Sigmoid colon (tissue), 7 donors: ENCODE data around the gene HTR1D. TPM values are rescaled to one million over a fixed set of nuclear protein-coding genes. Genes with fewer than 3 reads are reported as not detected.
A peak's percentile ranks its signal among the peaks of the same experiment; 100 is the strongest.

Experiments
- DNase-seq: peaks from one replicate; pipeline ENCODE4 v3.0.0-alpha.2; 2019
- H3K27ac ChIP-seq, 4 donors: fragments of 200-600 bp; sonication (generic); one replicate each; pipeline ENCODE4 v1.5.1; 2016 to 2019; ENCODE audit warnings: mild to moderate bottlenecking in 1 of 4
- H3K27me3 ChIP-seq, 3 donors: fragments of 200-600 bp; sonication (generic); one replicate each; pipeline ENCODE4 v1.5.1; 2019; ENCODE audit warnings: mild to moderate bottlenecking in 1 of 3
- H3K36me3 ChIP-seq, 4 donors: fragments of 200-600 bp; sonication (generic); one replicate each; pipeline ENCODE4 v1.5.1; 2016 to 2019
- H3K4me1 ChIP-seq, 4 donors: fragments of 200-600 bp; sonication (generic); one replicate each; pipeline ENCODE4 v1.5.1; 2017 to 2019
- H3K4me3 ChIP-seq, 4 donors: fragments of 200-600 bp; sonication (generic); one replicate each; pipeline ENCODE4 v1.5.1; 2017 to 2019; ENCODE audit warnings: mild to moderate bottlenecking in 2 of 4, moderate library complexity in 1 of 4
- H3K9me3 ChIP-seq, 4 donors: fragments of 200-600 bp in 3 of 4; sonication (generic) in 3 of 4; one replicate each; pipeline versions ENCODE4 v1.5.1 to v1.6.1; 2013 to 2019
- EP300 ChIP-seq, 4 donors: sonication (generic); formaldehyde crosslinking; IDR thresholded peaks; one replicate each; pipeline ENCODE4 v1.6.1; 2017; ENCODE audit warnings: antibody characterized with exemption in 4 of 4
- POLR2A ChIP-seq, 2 donors: fragments of 450-650 bp; IDR thresholded peaks; one replicate each; pipeline ENCODE4 v1.6.1; 2016; ENCODE audit warnings: antibody characterized with exemption in 2 of 2, mild to moderate bottlenecking in 2 of 2, moderate library complexity in 2 of 2
- POLR2AphosphoS5 ChIP-seq, 4 donors: sonication (generic); formaldehyde crosslinking; IDR thresholded peaks; one replicate each; pipeline ENCODE4 v1.6.1; 2017; ENCODE audit warnings: antibody characterized with exemption in 4 of 4
- WGBS, 2 donors: extraction: QIAGEN DNeasy Blood & Tissue Kit; methylation state at CpG; one replicate each; pipeline ENCODE4 v1.1.7; 2013; 5-methylcytosine and 5-hydroxymethylcytosine counted together
- intact Hi-C: fragments of 100-400 bp; cut with DNase I; formaldehyde crosslinking; loops from one replicate; pipeline ENCODE4 v1.15.1; 2023
- polyA plus RNA-seq, 3 donors: library from polyadenylated mRNA; stranded (reverse); fragments of 200-250 nt; gene quantifications; one replicate each; pipeline ENCODE4 v1.2.3, GENCODE V29; 2013
- total RNA-seq, 4 donors: library from RNA; depleted of rRNA; stranded (reverse); fragments of >200 nt; gene quantifications; one replicate each; pipeline ENCODE4 v1.1.0, GENCODE V29; 2016
- TF ChIP-seq, protein P1 (sequence below), 4 experiments: fragments of 450-650 bp in 3 of 4; fragments of 200-600 bp in 1 of 4; IDR thresholded peaks; one replicate each; pipeline ENCODE4 v1.5.1; 2016 to 2019; ENCODE audit warnings: antibody characterized with exemption in 4 of 4, mild to moderate bottlenecking in 3 of 4, moderate library complexity in 2 of 4
- donor health status: healthy with polysubstance abuse.
- donor health status: Bipolar disorder and iron deficiency.
- donor health status: healthy.

Gene HTR1D
- total and polyA plus RNA-seq, 7 donors: 0.13 to 0.46 TPM; not detected in 5

DNA sequence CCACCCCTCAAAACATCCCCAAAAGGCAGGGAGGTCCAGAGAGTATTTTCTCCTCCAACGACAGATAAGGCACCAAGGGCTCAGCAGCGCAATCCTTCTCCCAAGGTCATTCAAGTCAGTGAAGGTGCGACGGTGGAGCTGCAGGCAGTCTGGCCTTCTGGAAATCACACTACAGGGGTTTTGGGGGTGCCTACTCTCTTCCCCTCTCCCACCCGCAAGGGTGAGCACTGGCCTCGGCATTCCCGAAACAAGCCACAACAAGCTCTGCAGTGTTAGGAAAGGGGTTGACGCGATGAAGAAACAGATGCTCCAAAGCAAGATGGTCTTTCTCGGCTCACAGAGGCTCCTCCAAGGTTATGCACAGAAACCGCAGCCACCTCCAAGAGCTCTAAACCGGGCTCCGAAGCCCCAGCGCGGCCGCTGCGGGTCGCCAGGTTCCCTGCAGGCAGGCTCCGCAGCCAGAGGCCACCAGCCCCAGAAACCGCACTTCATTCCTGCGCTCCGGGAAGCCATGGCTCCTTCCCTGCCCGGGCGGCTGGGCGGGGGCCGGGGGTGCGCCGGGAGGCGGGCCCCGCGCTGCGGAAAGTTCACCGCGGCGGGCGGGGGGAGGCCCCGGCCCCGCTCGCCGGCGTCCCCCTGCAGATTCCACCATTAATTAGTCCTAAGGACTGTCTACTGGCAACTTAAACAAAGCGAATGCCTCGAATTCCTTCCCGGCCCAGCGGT lies 49.8 kb downstream of the HTR1D start:
- peaks cover 0 to 64% (median 42%) of the 10 kb centered on the region in 4 donors for H3K4me1 ChIP-seq
- TF ChIP-seq POLR2AphosphoS5 (IDR thresholded peaks at IDR 0.05): peak in 3 of 4 donors; percentile 22 to 41 (median 33)
- no peak for TF ChIP-seq EP300 (IDR thresholded peaks at IDR 0.05)
- 1 to 2% methylated on average over 45 of the region's 45 CpGs for WGBS, 2 donors
- no peaks in the 10 kb centered on the region for H3K9me3 ChIP-seq
- intact Hi-C loops: loop anchor here (1.0 kb wide), 1 partner anchor 10 kb away; no protein-coding TSS in a partner anchor
- H3K27ac ChIP-seq: peak overlapping the region; percentile 91 to 99 (median 98)
- H3K27me3 ChIP-seq: no peaks in the 10 kb centered on the region
- DNase-seq: peak; percentile 69
- H3K36me3 ChIP-seq: no peaks in the 10 kb centered on the region
- H3K4me3 ChIP-seq: peak overlapping the region; percentile 58 to 96 (median 92)

DNA sequence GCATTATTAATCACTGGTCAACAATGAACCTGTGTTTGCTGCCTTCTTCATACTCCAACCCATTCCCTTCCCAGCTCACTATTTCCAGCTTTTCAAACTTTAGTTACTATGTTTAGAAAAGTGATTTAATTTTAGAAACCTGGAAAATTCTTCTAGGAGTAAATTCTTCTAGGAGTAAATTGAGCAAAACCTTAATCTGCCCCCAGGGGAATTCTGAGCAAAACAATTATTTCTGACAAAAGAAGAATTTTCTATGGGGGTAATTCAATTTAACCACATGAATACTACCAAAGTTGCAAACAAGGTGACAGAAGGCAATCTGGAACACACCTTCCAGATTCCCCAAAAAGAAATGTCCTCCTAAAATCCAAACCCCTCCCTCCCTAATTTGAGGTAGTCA lies 50.4 kb downstream of the HTR1D start:
- Histone ChIP-seq H3K27me3 (no peaks in the 10 kb centered on the region), H3K36me3 (no peaks in the 10 kb centered on the region), H3K4me3 (peak overlapping the region in 3 of 4 donors; percentile 91 to 96 (median 93)), H3K4me1 (peaks cover 0 to 66% (median 42%) of the 10 kb centered on the region in 4 donors), H3K9me3 (no peaks in the 10 kb centered on the region), H3K27ac (peak overlapping the region; percentile 91 to 99 (median 98))
- no peak for TF ChIP-seq POLR2A (IDR thresholded peaks at IDR 0.05)
- TF ChIP-seq EP300 (IDR thresholded peaks at IDR 0.05): no peak
- TF ChIP-seq POLR2AphosphoS5 (IDR thresholded peaks at IDR 0.05): no peak
- TF ChIP-seq, protein P1, sequence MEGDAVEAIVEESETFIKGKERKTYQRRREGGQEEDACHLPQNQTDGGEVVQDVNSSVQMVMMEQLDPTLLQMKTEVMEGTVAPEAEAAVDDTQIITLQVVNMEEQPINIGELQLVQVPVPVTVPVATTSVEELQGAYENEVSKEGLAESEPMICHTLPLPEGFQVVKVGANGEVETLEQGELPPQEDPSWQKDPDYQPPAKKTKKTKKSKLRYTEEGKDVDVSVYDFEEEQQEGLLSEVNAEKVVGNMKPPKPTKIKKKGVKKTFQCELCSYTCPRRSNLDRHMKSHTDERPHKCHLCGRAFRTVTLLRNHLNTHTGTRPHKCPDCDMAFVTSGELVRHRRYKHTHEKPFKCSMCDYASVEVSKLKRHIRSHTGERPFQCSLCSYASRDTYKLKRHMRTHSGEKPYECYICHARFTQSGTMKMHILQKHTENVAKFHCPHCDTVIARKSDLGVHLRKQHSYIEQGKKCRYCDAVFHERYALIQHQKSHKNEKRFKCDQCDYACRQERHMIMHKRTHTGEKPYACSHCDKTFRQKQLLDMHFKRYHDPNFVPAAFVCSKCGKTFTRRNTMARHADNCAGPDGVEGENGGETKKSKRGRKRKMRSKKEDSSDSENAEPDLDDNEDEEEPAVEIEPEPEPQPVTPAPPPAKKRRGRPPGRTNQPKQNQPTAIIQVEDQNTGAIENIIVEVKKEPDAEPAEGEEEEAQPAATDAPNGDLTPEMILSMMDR (IDR thresholded peaks at IDR 0.05): no peak
- intact Hi-C loops: no loop called here
- no peak for DNase-seq

DNA sequence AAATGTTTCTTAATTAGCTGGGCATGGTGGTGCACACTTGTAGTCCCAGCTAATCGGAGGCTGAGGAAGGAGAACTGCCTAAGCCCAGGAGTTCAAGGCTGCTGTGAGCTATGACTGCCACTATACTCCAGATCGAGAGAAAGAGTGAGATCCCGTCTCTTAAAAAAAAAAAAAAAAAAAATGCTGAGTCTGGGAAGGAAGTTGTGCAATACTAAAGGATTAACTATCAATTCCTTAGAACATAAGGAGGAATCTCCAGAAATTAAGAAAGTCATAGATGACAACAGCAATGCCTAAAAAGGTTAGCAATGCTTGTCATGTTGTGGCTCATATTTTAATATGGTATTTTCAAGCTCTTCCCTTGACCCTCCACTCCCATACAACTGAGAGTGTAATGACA lies 53.9 kb downstream of the HTR1D start:
- Histone ChIP-seq H3K36me3 (no peaks in the 10 kb centered on the region), H3K4me1 (peaks cover 0 to 57% (median 28%) of the 10 kb centered on the region in 4 donors), H3K4me3 (no peak overlapping the region), H3K27ac (no peak overlapping the region), H3K27me3 (no peaks in the 10 kb centered on the region), H3K9me3 (no peaks in the 10 kb centered on the region)
- intact Hi-C loops: no loop called here
- no peak for DNase-seq
- 81 to 89% methylated on average over 3 of the region's 3 CpGs for WGBS, 2 donors
- no peak for TF ChIP-seq POLR2AphosphoS5 (IDR thresholded peaks at IDR 0.05)
- TF ChIP-seq, protein P1 (IDR thresholded peaks at IDR 0.05): no peak
- TF ChIP-seq EP300 (IDR thresholded peaks at IDR 0.05): no peak
- TF ChIP-seq POLR2A (IDR thresholded peaks at IDR 0.05): no peak

DNA sequence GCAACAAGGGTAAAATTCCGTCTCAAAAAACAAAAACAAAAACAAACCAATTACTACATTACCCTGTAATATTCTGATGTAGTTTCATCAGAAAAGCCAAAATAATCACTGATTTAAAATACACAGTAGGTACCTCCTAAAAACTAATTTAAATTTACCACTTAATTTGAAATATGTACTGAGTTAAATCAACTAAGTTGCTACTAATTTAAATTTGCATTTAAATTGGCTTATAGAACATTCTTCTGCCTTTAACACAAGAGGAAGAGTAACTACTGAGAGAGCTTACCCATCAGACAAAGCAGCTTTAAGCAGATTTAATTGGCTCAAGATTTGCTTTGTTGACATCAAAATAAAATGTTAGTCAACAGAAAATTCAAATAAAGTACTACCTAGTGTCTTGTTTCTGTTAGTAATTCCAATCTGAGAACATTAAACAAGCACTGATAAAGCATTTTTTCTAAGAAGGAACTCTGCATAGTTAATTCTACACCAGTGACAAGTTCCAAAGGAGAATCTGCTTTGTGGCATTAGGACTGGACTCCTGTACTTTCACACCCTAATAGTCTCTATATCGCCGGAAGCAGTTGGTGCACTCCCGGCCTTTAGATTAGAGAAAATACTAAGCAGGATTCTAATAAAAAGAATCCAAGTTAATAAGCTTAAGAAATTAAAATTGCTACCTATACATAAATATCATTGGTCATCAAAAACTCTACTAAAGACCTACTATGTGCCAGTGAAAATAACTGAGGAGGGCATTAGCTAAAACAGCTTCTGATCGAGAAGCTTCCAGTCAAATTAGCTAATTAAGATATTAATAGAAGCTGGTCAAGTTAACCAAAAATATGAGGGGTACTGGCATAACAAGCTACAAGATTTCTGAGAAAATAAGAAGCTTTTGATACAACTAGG lies 57.1 kb downstream of the HTR1D start:
- Histone ChIP-seq H3K36me3 (no peaks in the 10 kb centered on the region), H3K4me3 (no peak overlapping the region), H3K27ac (no peak overlapping the region), H3K4me1 (peaks cover 0 to 36% (median 15%) of the 10 kb centered on the region in 4 donors), H3K27me3 (no peaks in the 10 kb centered on the region), H3K9me3 (no peaks in the 10 kb centered on the region)
- 60 to 88% methylated on average over 5 of the region's 5 CpGs for WGBS, 2 donors
- intact Hi-C loops: no loop called here
- DNase-seq: no peak
- TF ChIP-seq POLR2AphosphoS5 (IDR thresholded peaks at IDR 0.05) (no peak), EP300 (IDR thresholded peaks at IDR 0.05) (no peak), POLR2A (IDR thresholded peaks at IDR 0.05) (no peak)
- TF ChIP-seq, protein P1 (IDR thresholded peaks at IDR 0.05): no peak

DNA sequence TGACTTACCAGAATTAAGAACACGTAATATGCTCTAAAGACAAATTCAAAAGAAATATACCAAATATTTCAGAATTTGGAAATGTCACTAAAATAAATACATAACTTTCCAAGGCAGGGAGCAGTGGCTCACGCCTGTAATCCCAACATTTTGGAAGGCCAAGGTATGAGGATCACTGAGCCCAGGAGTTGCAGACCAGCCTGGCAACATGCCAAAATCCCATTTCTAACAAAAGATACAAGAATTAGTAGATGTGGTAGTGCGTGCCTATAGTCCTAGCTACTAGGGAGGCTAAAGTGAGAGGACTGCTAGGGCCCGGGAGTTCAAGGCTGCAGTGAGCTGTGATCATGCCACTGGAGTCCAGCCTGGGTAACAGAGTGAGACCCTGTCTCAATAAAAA lies 60.4 kb downstream of the HTR1D start:
- H3K4me1 ChIP-seq: peaks cover 0 to 11% (median 6%) of the 10 kb centered on the region in 4 donors
- intact Hi-C loops: no loop called here
- no peaks in the 10 kb centered on the region for H3K36me3 ChIP-seq
- H3K4me3 ChIP-seq: no peak overlapping the region
- DNase-seq: no peak
- H3K27me3 ChIP-seq: no peaks in the 10 kb centered on the region
- H3K9me3 ChIP-seq: no peaks in the 10 kb centered on the region
- WGBS, 2 donors: 95 to 96% methylated on average over 4 of the region's 4 CpGs
- H3K27ac ChIP-seq: no peak overlapping the region
- TF ChIP-seq POLR2A (IDR thresholded peaks at IDR 0.05): no peak
- TF ChIP-seq, protein P1 (IDR thresholded peaks at IDR 0.05): no peak
- TF ChIP-seq POLR2AphosphoS5 (IDR thresholded peaks at IDR 0.05): no peak
- no peak for TF ChIP-seq EP300 (IDR thresholded peaks at IDR 0.05)
